ENCODE data around the gene FBXO3. TPM values are rescaled to one million over a fixed set of nuclear protein-coding genes. Genes with fewer than 3 reads are reported as not detected.

FBXO3 gene
- total and polyA plus RNA-seq, 9 of the 15 experiments (the other 6 are each of a cell fraction or from before 2014, with no cell fraction given) = 11.6 to 59.3 (median 29.2) TPM

GRCh38 chr11:33723238-33723881 is 51.0 kb downstream of the FBXO3 start (continued):
- no peak for TF ChIP-seq PCBP2 (IDR thresholded peaks at IDR 0.05; ENCODE audit: low read depth, low read length, poor library complexity, severe bottlenecking)
- TF ChIP-seq TCFL5 (CRISPR knock-in tag; conservative IDR thresholded peaks at IDR 0.05) = no peak
- no peak for TF ChIP-seq CTCF (IDR thresholded peaks at IDR 0.05 in 2 of 3, conservative IDR thresholded peaks at IDR 0.05 in 1 of 3; ENCODE audit: insufficient read depth in 2 of 3, low read depth in 1 of 3, low read length in 3 of 3)
- TF ChIP-seq SMARCC2 (IDR thresholded peaks at IDR 0.05; ENCODE audit: low read depth) = peak; percentile 53; the same call in 1 of the 2 replicates
- TF ChIP-seq GATAD2A (IDR thresholded peaks at IDR 0.05) = 0 out of 2 replicates have a peak, but pooled peaks have one; percentile 64
- no peak for TF ChIP-seq SIX5 (IDR thresholded peaks at IDR 0.05; ENCODE audit: borderline replicate concordance in 1 of 2, insufficient read depth in 1 of 2, low read depth in 1 of 2, low read length in 2 of 2)
- TF ChIP-seq RAD21 (CRISPR knock-in tag; conservative IDR thresholded peaks at IDR 0.05 in 1 of 2, IDR thresholded peaks at IDR 0.05 in 1 of 2) = no peak
- TF ChIP-seq NBN (IDR thresholded peaks at IDR 0.05; ENCODE audit: low read depth) = peak; percentile 51; the same call in 1 of the 2 replicates
- no peak for TF ChIP-seq BCL6 (CRISPR knock-in tag; IDR thresholded peaks at IDR 0.05)
- TF ChIP-seq, protein P1, sequence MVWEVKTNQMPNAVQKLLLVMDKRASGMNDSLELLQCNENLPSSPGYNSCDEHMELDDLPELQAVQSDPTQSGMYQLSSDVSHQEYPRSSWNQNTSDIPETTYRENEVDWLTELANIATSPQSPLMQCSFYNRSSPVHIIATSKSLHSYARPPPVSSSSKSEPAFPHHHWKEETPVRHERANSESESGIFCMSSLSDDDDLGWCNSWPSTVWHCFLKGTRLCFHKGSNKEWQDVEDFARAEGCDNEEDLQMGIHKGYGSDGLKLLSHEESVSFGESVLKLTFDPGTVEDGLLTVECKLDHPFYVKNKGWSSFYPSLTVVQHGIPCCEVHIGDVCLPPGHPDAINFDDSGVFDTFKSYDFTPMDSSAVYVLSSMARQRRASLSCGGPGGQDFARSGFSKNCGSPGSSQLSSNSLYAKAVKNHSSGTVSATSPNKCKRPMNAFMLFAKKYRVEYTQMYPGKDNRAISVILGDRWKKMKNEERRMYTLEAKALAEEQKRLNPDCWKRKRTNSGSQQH (CRISPR knock-in tag; IDR thresholded peaks at IDR 0.05) = no peak
- no peak for TF ChIP-seq CSDE1 (IDR thresholded peaks at IDR 0.05)
- TF ChIP-seq MAFK (IDR thresholded peaks at IDR 0.05; ENCODE audit: low read length) = peak; percentile 88
- peak; percentile 81; the same call in 1 of the 2 replicates for TF ChIP-seq CTBP1 (IDR thresholded peaks at IDR 0.05; ENCODE audit: borderline replicate concordance)
- 0 out of 4 replicates have a peak, but pooled peaks of 1 of the 2 experiments have one; percentile 2 for TF ChIP-seq UBTF (IDR thresholded peaks at IDR 0.05; ENCODE audit: borderline replicate concordance in 1 of 2, low read depth in 2 of 2, low read length in 2 of 2)
- TF ChIP-seq LEF1 (IDR thresholded peaks at IDR 0.05) = 0 out of 2 replicates have a peak, but pooled peaks have one; percentile 15
- TF ChIP-seq ESRRB (CRISPR knock-in tag; IDR thresholded peaks at IDR 0.05; ENCODE audit: borderline replicate concordance) = no peak
- TF ChIP-seq ZBTB1 (CRISPR knock-in tag; IDR thresholded peaks at IDR 0.05; ENCODE audit: borderline replicate concordance, low read depth) = 0 out of 2 replicates have a peak, but pooled peaks have one; percentile 20
- no peak for TF ChIP-seq NFXL1 (CRISPR knock-in tag; IDR thresholded peaks at IDR 0.05)
- TF ChIP-seq HCFC1 (IDR thresholded peaks at IDR 0.05; ENCODE audit: low read depth, low read length) = no peak
- 0 out of 2 replicates have a peak, but pooled peaks have one; percentile 20 for TF ChIP-seq ZEB2 (IDR thresholded peaks at IDR 0.05)
- no peak for TF ChIP-seq KHSRP (IDR thresholded peaks at IDR 0.05)
- TF ChIP-seq NCOA1 (IDR thresholded peaks at IDR 0.05; ENCODE audit: low read depth) = peak; percentile 33; the same call in 1 of the 2 replicates
- TF ChIP-seq ZNF830 (CRISPR knock-in tag; IDR thresholded peaks at IDR 0.05) = no peak
- TF ChIP-seq ZNF23 (CRISPR knock-in tag; IDR thresholded peaks at IDR 0.05) = no peak
- no peak for TF ChIP-seq THRAP3 (IDR thresholded peaks at IDR 0.05; ENCODE audit: borderline replicate concordance)
